HG03280 (cell line): ENCODE data around the gene PNPLA2.

Source experiments
- ATAC-seq: cut with Tn5 transposase; IDR thresholded peaks from one replicate; pipeline ENCODE4 v1.9.1; 2021; ENCODE audit warnings: mild to moderate bottlenecking, moderate library complexity; ENCODE audit not compliant: unreplicated experiment

Gene PNPLA2

DNA sequence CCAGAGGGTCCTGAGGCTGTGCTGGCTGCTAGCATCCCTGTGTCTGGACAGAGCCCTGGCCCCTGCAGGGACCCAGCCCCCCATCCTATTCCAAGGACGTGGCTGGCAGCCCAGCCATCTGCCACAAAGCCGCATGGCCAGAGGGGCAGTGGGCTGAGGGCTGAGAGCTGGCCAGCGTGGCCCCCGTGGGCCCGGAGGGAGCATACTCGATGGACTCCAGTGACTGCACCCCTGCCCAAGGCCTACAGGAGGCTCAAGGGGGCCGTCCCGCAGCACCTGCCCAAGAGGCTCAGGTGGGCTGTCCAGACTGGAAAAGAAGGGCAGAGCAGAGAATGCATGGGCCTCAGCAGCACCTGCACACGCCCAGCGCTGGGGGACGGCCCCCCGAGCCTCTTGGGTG, 37.1 kb downstream of the PNPLA2 start:
- ATAC-seq = no peak

DNA sequence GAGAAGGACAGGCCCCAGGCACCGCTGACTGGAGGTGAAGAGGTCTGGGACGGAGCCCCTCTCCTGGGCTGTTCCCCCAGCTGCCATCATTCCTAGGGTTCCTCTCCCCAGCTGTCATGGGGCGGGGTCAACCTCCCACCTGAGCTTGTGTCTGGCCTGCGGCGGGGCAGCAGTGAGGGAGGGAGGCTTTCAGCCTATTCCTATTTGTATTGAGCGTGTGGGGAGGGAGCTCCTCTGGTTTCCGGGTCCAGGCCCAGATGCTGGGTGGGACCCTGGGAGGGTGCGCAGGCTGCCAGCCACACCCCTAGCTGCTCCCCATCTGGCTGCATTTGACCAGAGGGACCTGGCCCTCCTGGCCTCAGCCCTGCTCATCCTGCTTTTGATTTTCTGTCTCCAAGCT, 37.7 kb downstream of the PNPLA2 start:
- ATAC-seq = no peak

DNA sequence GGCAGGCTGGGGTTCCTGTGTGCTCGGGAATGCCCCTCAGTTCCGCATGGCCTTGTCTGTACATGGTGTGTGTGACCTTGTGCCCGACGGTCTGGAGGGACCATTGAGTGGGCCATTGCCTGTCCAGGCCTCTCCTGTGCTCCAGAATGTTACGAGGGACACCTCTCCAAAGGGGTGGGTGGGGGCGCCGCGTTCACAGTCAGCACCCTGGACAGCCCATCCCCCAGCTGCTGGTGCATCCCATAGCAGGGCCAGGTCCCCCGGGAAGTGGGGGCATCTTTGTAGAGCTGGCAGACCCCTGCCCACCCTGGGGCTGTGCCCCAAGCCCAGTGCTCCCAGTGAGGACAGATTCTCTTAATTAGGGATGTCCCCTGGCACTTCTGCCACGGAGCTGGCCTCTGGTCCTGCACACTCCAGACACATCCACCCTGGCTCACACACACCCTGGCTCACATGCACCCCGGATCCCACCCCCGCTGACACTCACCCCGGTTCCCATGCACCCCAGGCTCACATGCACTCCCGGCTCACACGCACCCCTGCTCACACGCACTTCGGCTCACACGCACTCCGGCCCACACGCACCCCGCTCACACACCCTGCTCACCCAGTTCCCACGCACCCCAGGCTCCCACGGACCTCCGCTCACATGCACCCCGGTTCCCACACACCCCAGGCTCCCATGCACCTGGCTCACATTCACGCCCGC, 39.5 kb downstream of the PNPLA2 start:
- no peak for ATAC-seq

DNA sequence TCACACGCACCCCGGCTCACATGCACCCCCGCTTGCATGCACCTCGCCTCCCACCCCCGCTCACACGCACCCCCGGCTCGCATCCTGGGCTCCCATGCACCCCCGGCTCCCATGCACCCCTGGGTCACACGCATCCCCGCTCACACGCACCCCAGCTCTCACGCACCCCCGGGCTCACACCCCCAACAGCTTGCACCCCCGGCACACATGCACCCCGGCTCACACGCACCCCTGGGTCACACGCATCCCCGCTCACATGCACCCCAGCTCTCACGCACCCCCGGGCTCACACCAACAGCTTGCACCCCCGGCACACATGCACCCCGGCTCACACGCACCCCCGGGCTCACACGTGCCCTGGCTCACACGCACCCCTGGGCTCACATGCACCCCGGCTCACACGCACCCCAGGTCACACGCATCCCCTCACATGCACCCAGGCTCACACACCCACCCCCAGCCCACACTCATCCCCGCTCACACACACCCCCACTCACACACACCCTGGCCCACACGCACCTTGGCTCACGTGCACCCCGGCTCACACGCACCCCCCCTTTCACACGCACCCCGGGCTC, 40.1 kb downstream of the PNPLA2 start:
- ATAC-seq = no peak

DNA sequence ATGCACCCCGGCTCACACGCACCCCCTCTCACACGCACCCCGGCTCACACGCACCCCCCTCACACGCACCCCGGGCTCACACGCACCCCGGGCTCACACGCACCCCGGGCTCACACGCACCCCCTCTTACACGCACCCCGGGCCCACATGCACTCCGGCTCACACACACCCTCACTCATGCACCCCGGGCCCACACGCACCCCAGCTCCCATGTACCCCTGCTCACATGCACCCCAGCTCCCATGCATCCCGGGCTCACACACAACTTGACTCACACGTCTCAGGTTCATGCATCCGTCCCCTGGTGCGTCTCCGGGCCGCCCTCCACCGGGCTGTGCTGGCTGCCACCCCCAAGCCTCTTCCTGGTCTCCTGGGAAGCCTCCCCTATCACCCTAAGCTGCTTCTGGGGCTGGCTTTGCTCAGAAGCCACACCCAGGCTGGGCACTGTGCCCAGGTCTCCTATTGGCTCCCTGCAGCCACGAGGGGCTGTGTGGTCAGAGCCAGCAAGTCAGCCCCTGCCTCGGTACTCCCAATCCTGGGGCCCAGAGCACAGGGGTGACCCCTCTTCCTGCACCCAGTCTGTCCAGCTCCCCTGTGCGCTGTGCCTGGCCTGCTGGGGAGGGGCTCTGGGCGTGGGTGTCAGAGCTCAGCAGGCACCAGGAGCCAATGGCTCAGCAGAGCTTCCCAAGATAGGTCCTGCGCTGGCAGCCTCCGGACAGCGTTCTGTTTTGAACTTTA, 40.8 kb downstream of the PNPLA2 start:
- no peak for ATAC-seq

DNA sequence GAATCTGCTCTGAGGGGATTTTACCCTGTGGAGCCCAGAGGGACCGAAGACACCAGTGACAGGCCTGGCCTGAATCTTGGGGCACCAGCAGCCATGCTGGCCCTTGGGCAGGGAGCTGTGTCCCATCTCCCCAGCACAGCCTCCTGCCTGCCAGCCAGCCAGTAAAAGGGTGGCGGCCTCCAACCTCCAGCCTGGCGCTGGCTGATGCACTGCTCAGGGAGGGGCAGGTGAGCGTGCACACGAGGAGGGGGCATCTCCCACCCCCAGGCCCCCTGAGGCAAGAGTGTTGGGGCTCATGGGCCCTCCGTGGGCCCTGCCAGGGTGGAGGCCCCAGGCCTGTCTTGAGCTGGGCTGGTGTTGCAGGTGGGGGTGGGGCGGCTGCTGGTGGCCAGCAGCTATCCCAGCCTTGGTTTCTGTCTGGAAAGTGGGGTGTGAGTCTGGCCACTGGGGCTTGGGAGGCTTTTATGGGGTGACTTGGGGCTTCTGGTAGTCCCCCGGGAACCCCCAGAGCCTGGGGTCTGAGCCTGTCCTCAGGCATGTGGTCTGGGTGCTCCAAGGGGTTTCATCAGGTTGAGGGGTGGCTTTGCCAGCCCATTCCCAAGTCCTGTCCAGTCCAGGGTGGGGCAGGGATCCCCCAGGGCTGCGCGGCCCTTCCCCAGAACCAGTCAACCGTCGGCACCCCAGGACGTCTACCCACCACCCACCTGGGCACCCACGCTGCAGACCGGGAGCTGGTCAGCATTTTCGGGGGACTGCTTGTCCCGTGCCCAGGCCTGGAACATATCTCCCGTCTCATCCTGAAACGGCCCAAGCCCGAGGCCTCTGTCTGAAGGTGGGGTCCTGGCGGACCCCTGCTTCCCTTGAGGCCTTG, 41.8 kb downstream of the PNPLA2 start:
- ATAC-seq = no peak

DNA sequence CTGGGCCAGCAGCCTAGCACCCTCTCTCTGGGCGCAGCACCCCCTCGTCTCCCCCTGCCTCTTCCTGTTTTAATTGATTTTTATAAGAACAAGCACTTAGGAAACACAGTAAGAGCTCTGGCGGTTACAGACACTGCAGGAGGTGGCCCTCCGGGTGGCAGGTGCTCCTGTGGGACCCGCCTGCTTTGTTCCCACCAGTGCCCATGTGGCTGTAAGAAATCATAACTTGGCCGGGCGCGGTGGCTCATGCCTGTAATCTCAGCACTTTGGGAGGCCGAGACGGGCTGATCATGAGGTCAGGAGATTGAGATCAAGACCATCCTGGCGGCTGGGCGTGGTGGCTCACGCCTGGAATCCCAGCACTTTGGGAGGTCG, 42.4 kb downstream of the PNPLA2 start:
- ATAC-seq = no peak

DNA sequence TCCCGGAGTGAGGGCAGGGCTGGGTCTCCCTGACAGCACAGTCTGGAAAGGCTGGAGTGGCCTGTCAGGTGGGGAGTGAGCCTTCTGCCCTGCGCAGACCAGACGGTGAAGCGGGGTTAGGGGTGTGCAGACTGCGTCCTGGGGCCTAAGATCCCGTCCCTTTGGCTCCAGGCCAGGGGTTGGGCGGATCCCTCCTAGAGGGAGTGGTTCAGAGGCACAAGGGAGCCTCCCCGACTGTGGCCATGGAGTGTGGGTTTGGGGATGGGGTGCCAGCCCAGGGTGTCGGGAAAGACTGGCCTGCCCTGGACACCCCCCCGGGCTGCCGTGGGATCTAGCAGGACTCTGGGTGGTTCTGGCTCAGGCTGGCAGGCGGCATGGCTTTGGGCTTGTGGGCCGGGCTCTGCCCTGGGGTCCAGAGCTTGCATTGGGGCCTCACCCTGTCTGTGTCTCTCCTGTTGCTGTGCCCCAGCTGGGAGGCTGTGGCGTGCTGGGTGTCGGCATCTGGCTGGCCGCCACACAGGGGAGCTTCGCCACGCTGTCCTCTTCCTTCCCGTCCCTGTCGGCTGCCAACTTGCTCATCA, 43.5 kb downstream of the PNPLA2 start:
- no peak for ATAC-seq

DNA sequence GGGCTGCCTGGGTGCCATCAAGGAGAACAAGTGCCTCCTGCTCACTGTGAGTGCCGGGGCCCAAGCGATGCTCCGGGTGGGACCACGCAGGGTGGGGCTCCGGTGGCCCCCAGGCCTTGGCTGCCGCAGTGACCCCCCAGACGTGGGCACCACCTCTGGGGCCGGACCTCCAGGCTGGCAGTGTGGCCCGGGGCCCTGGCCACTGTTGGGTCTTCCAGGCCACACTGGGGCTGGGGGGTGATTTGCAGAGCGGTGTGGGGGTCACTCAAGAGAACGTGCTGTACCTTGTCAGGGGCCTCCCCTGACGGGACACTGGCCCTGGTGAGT, 43.9 kb downstream of the PNPLA2 start:
- ATAC-seq = no peak

DNA sequence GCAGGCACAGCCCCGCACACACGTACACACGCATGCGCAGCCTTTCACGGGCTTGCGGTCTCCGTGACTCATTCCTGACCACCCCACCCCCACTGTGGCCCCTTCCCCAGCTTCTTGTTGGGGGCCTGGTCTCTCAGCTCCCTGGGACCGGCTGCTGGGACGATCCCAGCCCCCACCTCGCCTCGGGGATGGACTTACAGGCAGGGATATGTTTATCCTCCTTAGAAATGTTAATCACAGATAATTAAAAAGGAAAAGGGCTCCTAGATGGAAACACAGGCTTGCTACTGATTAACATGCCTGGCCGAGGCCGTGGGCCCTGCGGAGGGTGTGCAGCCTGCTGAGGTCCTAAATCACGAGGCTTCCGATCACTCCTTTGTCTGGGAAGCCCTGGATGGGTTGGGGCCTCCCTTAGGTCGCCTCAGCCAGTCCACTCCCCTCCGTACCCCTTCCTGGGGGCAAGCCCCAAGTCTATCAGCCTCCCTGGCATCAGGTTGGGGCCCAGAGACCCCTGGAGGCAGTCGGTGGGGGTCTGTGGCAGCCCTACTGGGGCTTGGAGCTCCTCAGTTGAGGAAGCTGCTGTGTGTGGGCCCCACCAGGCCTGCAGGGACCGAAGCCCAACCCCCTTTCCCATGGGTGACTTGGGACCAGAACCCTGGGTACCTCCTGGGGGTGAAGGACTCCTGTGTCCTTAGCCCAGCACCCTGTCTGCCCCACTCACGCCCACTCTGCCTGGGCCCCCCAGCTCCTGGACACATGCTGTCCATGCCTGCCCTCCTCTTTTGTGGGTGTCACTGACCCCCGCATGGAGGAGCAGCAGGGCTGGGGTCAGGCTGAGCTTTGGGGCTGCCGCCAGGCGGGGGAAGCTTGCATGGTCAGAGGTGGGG, 44.6 kb downstream of the PNPLA2 start:
- no peak for ATAC-seq

DNA sequence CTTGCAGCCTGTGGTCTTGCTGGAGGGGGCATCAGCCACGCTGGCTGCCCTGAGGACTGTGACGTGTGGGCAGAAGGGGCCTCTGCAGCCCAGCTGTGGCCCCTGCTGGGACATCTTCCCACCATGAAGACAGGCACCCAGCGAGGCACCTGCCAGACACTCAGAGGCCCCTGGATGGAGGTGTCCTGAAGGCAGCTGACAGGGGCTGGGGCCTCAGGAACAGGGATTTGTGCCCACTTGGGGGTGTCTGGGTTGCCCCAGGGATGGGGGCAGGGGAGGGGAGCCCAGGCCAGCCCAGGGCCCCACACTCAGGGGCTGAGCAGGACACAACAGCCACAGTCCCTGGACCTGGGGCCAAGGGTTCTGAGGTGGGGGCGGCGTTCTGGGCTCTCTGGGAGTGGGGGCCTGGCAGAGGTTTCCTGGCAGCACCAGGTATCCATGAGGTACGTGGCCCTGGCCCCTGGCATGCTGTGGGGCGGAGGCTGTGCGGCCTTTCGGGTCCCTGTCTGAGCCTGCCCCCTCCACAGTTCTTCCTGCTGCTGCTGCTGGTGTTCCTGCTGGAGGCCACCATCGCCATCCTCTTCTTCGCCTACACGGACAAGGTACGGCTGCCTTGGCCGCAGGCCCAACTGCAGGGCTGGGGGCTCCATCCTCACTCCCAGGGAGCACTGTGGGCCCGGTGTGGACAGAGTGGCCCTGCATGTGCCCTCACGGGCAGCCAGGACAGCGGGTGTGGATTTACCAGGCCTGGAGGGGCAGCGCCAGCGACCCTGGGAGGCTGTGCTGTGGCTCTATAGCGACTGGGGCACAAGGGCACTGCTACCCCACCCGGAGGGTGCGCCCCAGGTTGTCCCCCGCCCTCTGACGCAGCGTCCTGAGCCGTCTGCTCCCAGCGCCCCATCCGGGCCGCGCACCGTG, 45.5 kb downstream of the PNPLA2 start:
- no peak for ATAC-seq

DNA sequence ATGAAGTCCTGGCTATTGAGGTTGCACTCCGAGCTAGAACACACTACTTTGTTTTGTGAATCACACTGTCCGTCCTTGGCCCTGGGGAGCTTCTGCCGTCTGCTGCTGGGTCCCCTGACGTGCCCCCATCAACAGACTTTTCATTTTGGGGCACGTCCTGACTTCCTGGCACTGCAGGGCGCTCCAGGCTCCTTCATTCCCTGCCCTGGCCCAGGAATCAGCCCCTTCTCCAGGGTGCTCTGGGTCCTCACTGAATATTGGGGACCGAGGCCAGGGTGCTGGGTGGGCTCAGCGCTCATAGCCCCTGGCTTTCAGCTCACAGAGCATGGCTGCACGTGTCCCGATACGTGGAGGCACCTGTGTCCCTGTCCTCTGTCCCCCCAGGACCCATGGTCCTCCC, 46.2 kb downstream of the PNPLA2 start:
- no peak for ATAC-seq

DNA sequence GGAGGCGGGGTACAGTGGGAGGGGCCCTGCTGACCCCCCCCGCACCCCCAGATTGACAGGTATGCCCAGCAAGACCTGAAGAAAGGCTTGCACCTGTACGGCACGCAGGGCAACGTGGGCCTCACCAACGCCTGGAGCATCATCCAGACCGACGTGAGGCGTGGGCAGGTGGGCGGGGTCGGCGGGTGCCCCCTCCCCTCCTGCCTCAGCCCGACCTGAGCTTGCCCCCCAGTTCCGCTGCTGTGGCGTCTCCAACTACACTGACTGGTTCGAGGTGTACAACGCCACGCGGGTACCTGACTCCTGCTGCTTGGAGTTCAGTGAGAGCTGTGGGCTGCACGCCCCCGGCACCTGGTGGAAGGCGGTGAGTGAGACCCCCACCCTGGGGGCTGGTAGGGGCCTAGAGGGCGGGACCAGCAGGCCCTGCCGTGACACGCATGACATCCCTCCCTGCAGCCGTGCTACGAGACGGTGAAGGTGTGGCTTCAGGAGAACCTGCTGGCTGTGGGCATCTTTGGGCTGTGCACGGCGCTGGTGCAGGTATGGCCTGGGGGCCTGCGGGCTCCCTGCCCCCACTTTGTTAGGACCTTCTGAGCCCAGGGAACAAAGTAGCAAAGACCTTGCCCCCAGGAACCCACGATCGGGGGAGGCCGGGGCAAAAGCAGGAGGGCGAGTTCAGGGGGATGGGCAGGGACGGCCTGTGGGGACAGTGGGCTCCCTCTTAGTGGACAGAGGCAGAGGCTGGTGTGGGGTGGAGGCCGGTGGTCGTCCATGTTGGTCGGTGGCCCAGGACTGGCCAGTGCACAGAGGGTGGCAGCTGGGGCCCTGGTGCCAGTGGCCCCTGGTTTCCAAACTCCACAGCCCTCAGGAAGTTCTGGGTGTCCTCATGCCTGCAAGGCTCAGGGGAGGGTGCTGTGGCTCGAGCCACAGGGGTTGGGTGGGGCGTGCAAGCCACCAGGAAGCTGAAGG, 47.0 kb downstream of the PNPLA2 start:
- ATAC-seq = no peak

DNA sequence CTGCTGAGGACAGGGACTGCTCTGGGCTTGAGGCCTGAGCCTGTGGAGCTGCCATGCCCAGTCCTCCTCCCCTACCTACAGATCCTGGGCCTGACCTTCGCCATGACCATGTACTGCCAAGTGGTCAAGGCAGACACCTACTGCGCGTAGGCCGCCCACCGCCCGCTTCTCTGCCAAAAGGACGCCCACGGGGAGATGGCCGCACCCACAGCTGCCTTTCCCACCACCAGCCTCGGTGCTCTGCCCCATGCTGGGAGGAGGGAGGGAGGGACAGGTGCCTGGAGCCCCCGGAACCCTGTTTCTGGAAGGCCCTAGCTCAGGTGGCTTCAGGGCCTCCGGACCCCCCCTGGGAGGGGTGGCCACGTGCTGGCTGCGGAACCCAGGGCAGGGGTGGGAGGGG, 47.8 kb downstream of the PNPLA2 start:
- no peak for ATAC-seq

DNA sequence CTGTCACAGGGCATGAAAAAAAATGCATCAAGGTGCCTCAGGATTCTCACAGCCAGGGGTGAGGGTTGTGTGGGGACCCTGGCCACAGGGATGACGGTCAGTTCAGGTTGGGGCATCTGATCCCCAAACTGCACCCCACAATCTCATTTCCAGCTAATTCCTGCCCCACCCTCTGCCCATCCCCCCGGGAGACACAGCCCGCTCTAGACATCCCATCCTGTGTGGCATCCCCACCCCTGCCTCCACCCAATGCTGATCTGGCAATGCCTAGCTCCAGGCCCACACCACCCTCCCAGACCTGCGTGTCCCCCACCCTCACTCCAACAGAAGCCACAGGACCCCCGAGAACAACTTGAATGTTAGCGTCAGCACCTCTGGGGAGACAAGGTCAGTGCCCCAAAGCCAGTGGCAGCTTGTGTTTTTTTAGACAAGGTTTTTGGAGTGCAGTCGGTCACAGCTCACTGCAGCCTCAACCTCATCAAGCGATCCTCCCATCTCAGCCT, 49.2 kb downstream of the PNPLA2 start:
- ATAC-seq = no peak

DNA sequence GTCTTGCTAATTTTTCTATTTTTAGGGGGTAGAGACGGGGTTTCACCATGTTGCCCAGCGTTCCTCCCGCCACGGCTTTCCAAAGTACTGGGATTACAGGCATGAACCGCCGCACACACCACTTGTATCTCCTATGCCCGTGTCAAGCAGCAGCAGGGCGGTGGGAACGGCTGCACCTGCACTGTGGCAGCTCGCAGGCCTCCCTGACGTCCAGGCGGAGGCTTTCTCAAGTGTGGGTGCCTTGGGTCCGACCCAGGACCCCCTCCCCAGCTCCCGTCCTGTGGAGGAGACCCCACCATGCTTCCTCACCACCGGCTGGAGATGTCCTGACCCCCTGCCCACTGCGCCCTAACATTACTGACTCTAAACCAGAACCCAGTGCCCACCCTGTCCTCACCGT, 49.7 kb downstream of the PNPLA2 start:
- no peak for ATAC-seq

DNA sequence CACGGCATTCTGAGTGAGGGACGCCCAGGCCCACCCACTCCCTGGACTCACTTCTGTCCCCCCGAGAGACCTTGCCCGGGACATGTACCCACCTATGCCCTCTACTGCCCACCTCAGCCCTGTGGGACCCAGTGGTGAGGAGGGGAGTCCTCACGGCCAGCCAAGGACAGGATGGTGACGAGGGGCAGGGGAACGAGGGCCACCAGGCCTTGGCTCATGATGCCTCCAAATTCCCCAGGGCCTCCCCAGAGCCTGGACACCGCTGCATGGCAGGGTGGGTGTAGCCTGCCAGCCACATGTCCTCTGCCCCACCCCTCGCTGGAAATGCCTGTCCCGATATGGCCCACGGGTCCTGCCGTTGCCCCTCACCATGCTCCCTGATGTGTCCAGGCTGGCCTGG, 50.1 kb downstream of the PNPLA2 start:
- no peak for ATAC-seq
